CD4-positive, alpha-beta T cell treated with Interleukin-21 for 1 hour (primary cell): ENCODE measurements around the gene GGTLC2.
"Not testable (repeated sequence)": the region's sequence is repeated elsewhere in the genome, so short reads cannot be mapped to it uniquely, and the experiment has no call there.

Experiments used
- DNase-seq: peaks from one replicate; pipeline ENCODE4 v3.0.0-alpha.2; 2020

The GGTLC2 gene

GRCh38 chr22:22670076-22670795 is 25.8 kb downstream of the GGTLC2 start:
- DNase-seq = no peak

GRCh38 chr22:22671506-22671905 is 27.1 kb downstream of the GGTLC2 start:
- DNase-seq = no peak

- no peak for DNase-seq
Measured at GRCh38 chr22:22673099-22673498, 28.7 kb downstream of the GGTLC2 start.

GRCh38 chr22:22673628-22674027 is 29.2 kb downstream of the GGTLC2 start:
- no peak for DNase-seq

- DNase-seq = no peak
Measured at GRCh38 chr22:22674467-22674866, 30.1 kb downstream of the GGTLC2 start.

DNA sequence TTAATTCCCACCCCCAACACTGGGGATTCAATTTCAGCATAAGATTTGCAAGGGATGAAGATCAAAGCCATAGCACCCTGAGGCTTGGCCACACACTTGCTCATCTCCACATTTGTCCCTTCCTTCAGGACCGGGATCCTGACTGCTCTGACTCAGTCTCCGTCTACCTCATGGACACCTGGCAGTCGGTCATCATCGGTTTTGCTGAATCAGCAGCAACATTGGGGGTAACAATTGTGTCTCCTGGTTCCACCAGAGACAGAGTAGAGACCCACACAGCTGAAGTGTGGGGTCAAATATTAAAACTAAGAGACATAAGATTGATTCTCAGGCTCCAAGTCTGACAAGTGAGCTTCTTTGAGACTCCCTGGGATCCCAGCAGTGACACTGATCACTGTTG is 34.6 kb downstream of the GGTLC2 start:
- no peak for DNase-seq

DNA sequence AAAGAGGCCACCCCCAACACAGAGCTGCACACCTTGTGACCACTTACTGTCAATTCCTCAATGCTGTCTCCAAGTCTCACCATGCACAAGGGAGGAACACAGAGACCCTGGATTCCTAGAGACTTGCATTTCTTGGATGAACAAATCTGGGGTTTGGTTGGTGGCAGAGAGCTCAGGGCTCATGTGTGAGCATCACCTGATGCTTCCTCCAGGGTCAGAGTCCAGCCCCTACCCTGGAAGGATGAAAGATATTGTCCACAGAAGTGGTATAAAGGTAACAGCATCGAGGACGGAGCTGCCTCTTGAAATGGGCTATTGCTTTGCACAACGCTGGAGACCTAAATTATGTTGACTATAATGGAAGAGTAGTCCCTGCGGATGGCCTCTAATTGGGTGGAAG is 36.0 kb downstream of the GGTLC2 start:
- no peak for DNase-seq

DNA sequence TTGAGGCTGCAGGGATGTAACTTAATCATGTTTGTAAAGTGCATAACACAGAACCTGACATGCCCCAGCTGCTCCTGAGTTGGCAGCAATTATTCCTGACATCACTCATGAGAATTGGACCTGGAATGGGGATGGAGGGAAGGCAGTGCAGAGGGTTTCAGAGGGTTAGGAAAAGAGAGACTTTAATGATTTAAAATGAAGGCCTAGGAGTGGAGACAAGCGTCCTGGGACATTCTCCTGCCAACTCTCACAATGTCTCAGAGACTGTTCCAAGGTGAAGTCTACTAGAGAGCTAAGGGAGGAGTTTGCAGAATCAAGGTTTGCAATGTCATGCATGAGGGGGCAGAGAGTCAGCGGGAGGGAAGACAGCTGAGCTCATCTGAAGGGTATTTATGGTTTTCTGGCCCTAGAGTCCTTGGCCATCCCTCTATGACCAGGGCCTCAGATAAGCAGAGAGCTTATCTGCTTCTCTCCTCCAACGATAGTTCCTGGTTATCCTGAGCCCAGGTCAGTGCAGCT is 36.9 kb downstream of the GGTLC2 start:
- no peak for DNase-seq

DNA sequence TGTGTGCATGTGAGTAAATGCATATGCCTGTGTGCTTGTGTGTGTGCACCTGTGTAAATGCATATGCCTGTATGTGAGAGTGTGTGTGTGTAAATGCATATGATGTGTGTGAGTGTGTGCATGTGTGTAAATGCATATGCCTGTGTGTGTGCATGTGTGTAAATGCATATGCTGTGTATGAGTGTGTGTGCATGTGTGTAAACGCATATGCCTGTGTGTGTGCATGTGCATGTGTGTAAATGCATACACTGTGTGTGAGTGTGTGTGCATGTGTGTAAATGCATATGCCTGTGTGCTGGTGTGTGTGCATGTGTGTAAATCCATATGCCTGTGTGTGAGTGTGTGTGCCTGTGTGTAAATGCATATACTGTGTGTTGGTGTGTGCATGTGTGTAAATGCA is 37.8 kb downstream of the GGTLC2 start:
- no peak for DNase-seq

- DNase-seq = no peak
Measured at GRCh38 chr22:22682807-22683667, 38.6 kb downstream of the GGTLC2 start.

DNA sequence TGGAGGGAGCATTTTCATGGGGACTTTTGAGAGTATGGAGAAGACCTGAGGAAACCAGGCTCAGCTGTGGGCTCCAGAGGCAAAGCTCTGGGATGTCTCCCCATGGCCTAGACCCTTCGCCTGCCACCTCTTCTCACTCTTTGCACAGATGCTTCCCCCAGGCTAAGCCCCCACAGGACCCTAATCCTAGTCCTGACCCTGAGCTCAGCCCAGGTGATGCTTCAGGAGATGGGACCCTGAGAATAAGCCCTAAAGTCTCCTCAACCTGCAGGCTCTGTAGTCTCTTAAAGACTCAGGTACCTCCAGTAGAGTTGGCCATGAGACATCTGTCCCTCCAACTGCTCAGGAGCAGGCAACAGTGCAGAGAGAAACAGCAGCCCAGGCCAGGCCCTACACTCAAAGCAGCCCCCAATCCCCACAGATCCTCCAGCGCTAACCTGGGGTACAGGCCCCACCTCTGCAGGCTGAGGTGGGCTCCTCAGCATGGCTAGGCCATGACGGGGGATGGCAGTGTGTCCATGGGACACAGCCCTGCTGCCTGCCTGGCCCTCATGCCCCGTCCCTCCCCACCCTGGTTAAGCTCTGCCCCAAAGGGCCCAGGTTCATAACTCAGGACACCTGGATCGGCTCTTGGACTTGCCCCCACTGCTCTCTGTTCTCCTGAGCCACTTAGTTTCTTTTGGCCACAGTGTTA is 39.4 kb downstream of the GGTLC2 start:
- no peak for DNase-seq

GRCh38 chr22:22684580-22685561 is 40.5 kb downstream of the GGTLC2 start:
- peak; percentile 13 for DNase-seq

DNA sequence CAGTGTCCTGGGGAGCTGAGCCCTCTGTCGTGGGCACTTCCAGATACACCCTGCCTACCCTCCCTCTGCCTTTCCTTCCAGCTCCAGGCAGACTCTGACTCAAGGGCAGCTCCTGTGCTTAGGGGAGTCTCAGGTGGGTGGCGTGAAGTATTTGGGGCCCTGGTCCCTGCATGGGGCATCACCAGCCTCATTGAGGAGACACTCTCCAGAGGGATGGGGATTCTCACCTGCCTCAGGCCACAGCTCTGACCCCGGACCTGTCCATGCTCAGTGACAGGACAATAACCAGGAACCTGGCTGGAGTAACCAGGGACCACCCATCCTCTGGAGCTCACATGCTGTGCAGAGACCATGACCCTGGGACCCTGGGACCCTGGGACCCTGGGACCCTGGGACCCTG is 41.2 kb downstream of the GGTLC2 start:
- no peak for DNase-seq

DNA sequence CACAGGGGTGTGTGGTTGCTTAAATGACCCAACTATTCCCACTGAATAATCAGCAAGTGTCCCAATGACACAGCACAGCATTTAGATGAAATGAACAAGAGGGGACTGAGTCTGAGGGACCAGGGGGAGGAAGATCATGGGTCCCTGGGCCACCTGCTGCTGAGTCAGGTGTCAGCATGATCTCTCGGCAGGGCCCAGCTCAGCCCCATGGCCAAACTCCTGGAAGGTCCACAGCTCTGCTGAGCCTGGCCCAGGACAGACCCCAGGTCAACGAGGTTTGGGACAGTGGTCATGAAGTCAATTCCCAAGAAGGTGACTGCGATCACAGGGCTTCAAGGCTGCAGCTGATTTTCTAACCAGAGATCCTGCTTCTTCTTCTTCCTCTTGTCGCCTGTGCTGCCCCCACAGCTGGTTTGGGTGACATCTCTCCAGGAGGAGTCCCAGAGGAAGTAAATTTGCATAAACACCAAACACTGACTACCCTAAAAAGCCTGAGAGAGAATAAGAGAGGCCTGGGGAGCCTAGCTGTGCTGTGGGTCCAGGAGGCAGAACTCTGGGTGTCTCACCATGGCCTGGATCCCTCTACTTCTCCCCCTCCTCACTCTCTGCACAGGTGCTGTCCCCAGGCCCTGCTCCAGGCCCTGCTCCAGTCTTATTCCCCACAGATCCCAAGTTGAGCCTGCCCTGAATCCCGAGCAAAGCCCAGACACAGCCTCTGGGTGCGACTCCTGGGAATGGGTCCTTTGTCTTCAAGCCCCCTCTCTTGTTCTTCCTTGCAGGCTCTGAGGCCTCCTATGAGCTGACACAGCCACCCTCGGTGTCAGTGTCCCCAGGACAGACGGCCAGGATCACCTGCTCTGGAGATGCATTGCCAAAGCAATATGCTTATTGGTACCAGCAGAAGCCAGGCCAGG is 42.0 kb downstream of the GGTLC2 start:
- DNase-seq = not testable (repeated sequence)

DNA sequence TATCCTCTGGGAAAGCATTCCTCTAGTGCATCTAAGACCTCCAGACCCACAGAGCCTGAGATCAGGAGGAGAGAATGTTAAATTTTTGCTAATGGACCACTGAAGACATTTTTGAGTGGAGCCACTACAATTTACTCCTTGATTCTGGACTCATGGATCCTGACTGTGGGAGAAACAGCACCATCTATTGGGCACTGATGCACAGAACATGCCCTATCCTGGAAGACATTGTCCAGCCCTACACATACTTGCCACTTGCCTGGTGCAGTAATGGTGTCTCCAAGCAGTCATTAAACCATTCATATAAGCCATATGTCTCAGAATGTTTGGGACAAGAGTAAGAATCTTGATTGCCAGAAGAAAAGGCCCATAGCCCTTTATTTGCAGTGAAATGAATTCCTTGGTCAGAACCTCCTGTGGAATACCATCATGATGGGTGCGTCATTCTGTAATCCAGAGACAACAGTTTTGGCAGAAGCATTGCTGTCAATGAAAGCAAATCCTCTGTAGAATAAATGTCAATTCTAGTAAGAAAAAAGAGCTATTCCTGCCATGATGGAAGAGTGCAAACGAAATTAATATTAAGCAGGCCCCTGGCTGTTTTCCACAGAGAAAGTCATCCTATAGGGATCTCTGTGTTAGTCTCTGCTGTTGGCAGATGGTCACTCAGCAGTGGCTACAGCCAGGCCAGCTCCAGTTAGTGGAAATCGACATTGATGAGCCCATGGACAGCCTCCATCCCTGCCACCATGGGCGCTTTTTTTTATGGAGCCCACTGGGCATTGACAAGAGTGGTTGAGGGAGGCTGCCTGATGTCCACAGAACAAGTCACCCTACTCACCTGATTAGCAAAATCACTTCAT is 43.5 kb downstream of the GGTLC2 start:
- DNase-seq = peak; percentile 35

- no peak for DNase-seq
Measured at GRCh38 chr22:22689621-22690345, 45.4 kb downstream of the GGTLC2 start.

DNA sequence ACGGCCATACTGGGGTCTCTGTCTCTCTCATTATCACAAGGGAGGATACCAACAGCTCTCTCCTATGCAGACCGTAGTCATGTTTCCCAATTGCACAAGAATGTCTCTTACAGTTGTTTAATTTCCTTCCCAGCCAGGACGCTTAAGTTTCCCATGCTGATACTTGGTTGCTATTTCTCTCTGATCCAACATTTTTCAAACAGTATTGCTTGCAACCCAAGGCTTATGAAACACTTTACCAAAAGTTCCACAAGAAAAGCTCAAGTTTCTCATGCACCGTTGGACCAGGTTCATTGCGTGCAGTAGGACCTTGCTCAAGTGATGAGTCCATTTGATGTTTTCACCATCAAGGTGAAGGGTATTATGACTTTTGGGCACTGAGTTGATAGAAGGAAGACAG is 46.6 kb downstream of the GGTLC2 start:
- DNase-seq = no peak

- DNase-seq = no peak
Measured at GRCh38 chr22:22691716-22692701, 47.6 kb downstream of the GGTLC2 start.
